Naive thymus-derived CD4-positive, alpha-beta T cell (primary cell): Measurements from ENCODE around the gene SHISA5. TPM values are rescaled to one million over a fixed set of nuclear protein-coding genes. Genes with fewer than 3 reads are reported as not detected.

Source experiments
- ATAC-seq: fragments of 150-1000 bp; cut with Tn5 transposase; 2 replicates; pipeline ENCODE4 v1.10.0; 2021; ENCODE audit warnings: mild to moderate bottlenecking, moderate library complexity
- CTCF ChIA-PET: fragments of 350-600 bp; sonication (Branson Sonifier 250); formaldehyde crosslinking; loops from one replicate; lab custom pipeline; 2021; ENCODE audit warnings: antibody characterized with exemption; lab: Charles Lee
- POLR2A ChIA-PET: fragments of 350-600 bp; sonication (Branson Sonifier 250); formaldehyde crosslinking; loops from one replicate; lab custom pipeline; 2021; ENCODE audit warnings: antibody characterized with exemption, inconsistent platforms; lab: Charles Lee
- DNase-seq, 9 donors: peaks; one replicate each; pipeline versions ENCODE4 v3.0.0 to v3.0.0-alpha.2; 2020 to 2022; ENCODE audit warnings: mixed read lengths in 1 of 9
- H3K27ac ChIP-seq: one replicate; pipeline ENCODE4 v1.7.0; 2013; ENCODE audit warnings: mild to moderate bottlenecking, low read depth, low read length, moderate library complexity
- H3K27me3 ChIP-seq, 2 donors: one replicate each; pipeline ENCODE4 v1.7.0; 2013; ENCODE audit warnings: low read length in 2 of 2, mild to moderate bottlenecking in 2 of 2, moderate library complexity in 2 of 2; ENCODE audit not compliant: control insufficient read depth in 2 of 2, insufficient read depth in 2 of 2
- H3K36me3 ChIP-seq, 3 experiments: 1 replicate in 2 of 3; 2 replicates in 1 of 3; pipeline ENCODE4 v1.7.0; 2013; ENCODE audit warnings: low read length in 3 of 3, mild to moderate bottlenecking in 3 of 3, moderate library complexity in 1 of 3; ENCODE audit not compliant: insufficient read depth in 3 of 3, control insufficient read depth in 2 of 3
- H3K4me1 ChIP-seq, 2 donors: one replicate each; pipeline ENCODE4 v1.7.0; 2013; ENCODE audit warnings: low read length in 2 of 2, mild to moderate bottlenecking in 2 of 2, moderate library complexity in 1 of 2; ENCODE audit not compliant: control insufficient read depth in 2 of 2, insufficient read depth in 2 of 2
- H3K4me3 ChIP-seq: 2 replicates; pipeline ENCODE4 v1.7.0; 2013; ENCODE audit warnings: mild to moderate bottlenecking, low read length
- H3K9me3 ChIP-seq, 3 experiments: 1 replicate in 2 of 3; 2 replicates in 1 of 3; pipeline ENCODE4 v1.7.0; 2013; ENCODE audit warnings: low read length in 3 of 3; ENCODE audit not compliant: control insufficient read depth in 2 of 3
- H3K27ac Mint-ChIP-seq, 9 donors: one replicate each; pipeline ENCODE4 v1.8.0; 2020 to 2022; ENCODE audit warnings: mixed read lengths in 9 of 9, mild to moderate bottlenecking in 8 of 9, moderate library complexity in 5 of 9, inconsistent platforms in 2 of 9
- H3K27me3 Mint-ChIP-seq, 5 donors: one replicate each; pipeline ENCODE4 v1.8.0; 2021 to 2022; ENCODE audit warnings: mixed read lengths in 5 of 5, mild to moderate bottlenecking in 1 of 5
- H3K36me3 Mint-ChIP-seq, 5 donors: one replicate each; pipeline ENCODE4 v1.8.0; 2020 to 2022; ENCODE audit warnings: mixed read lengths in 5 of 5, mild to moderate bottlenecking in 3 of 5, inconsistent platforms in 1 of 5
- H3K4me1 Mint-ChIP-seq, 7 donors: one replicate each; pipeline ENCODE4 v1.8.0; 2020 to 2022; ENCODE audit warnings: mixed read lengths in 7 of 7, mild to moderate bottlenecking in 3 of 7, inconsistent platforms in 1 of 7
- H3K4me3 Mint-ChIP-seq, 10 donors: one replicate each; pipeline ENCODE4 v1.8.0; 2020 to 2022; ENCODE audit warnings: mild to moderate bottlenecking in 10 of 10, mixed read lengths in 10 of 10, moderate library complexity in 6 of 10, inconsistent platforms in 2 of 10
- H3K9me3 Mint-ChIP-seq, 11 donors: one replicate each; pipeline ENCODE4 v1.8.0; 2020 to 2022; ENCODE audit warnings: mixed read lengths in 11 of 11, mild to moderate bottlenecking in 4 of 11, inconsistent platforms in 1 of 11, moderate library complexity in 1 of 11
- intact Hi-C, 2 donors: fragments of 100-400 bp; cut with micrococcal nuclease; formaldehyde crosslinking; loops; one replicate each; pipeline ENCODE4 v1.15.1; 2023
- polyA plus RNA-seq, 2 donors: library from polyadenylated mRNA; unstranded; fragments of 300-500 nt; fragmentation: Illumina TruSeq; gene quantifications; one replicate each; pipeline ENCODE4 v1.2.3, GENCODE V29; 2021
- total RNA-seq, 6 experiments: library from RNA in 5 of 6; stranded (reverse) in 5 of 6; gene quantifications; 1 replicate in 5 of 6; 2 replicates in 1 of 6; pipeline ENCODE4 v1.2.3 and lab custom pipeline; 2021 to 2026

Gene SHISA5
- total and polyA plus RNA-seq, 7 experiments from 2014 or later = 147 to 383 (median 191) TPM

GRCh38 chr3:48472673-48472922 lies 31.4 kb downstream of the SHISA5 start:
- Histone ChIP-seq H3K27ac (peak overlapping the region; percentile 95), H3K27me3 (no peaks in the 10 kb centered on the region), H3K4me3 (peak overlapping the region; percentile 92), H3K36me3 (peaks cover 0 to 28% (median 3%) of the 10 kb centered on the region in 3 experiments), H3K9me3 (no peaks in the 10 kb centered on the region), H3K4me1 (peaks cover 46 to 54% of the 10 kb centered on the region in 2 donors)
- intact Hi-C loops = loop anchor here (2.0 to 10.0 kb wide), 3 partner anchors 84 to 1822 kb away; partner anchors contain the start of genes HYAL3 (in 1 of the 2), IFRD2 (in 1 of the 2), NAA80 (in 1 of the 2) and PFKFB4 (in 1 of the 2)
- H3K36me3 Mint-ChIP-seq = peaks cover 0 to 32% (median 9%) of the 10 kb centered on the region in 5 donors
- ChIA-PET POLR2A (interaction anchor here (0.7 to 3.9 kb wide), 21 partner anchors 9 to 85 kb away, joined by 3 to 28 read pairs (median 5); partner anchors contain the start of genes ATRIP, CCDC51, SHISA5 and TMA7), CTCF (interaction anchor here (0.6 to 3.3 kb wide), 8 partner anchors 9 to 72 kb away, joined by 3 to 22 read pairs (median 7); no protein-coding TSS in a partner anchor)
- H3K9me3 Mint-ChIP-seq = peaks cover 0 to 2% (median 0%) of the 10 kb centered on the region in 11 donors
- peak overlapping the region; percentile 90 to 100 (median 99) for H3K27ac Mint-ChIP-seq
- ATAC-seq (peak; percentile 15), DNase-seq (no peak)
- peak overlapping the region; percentile 87 to 100 (median 94) for H3K4me3 Mint-ChIP-seq
- H3K4me1 Mint-ChIP-seq = peaks cover 41 to 75% (median 64%) of the 10 kb centered on the region in 7 donors
- H3K27me3 Mint-ChIP-seq = peaks cover 0 to 2% (median 0%) of the 10 kb centered on the region in 5 donors

GRCh38 chr3:48470286-48470685 lies 33.7 kb downstream of the SHISA5 start:
- Histone ChIP-seq H3K27me3 (no peaks in the 10 kb centered on the region), H3K4me3 (no peak overlapping the region), H3K9me3 (no peaks in the 10 kb centered on the region), H3K27ac (peak overlapping the region; percentile 95), H3K36me3 (peaks cover 0 to 34% (median 5%) of the 10 kb centered on the region in 3 experiments), H3K4me1 (peaks cover 61% of the 10 kb centered on the region in 2 donors)
- Mint-ChIP-seq H3K27me3 (peaks cover 0 to 2% (median 0%) of the 10 kb centered on the region in 5 donors), H3K9me3 (peaks cover 0 to 2% (median 0%) of the 10 kb centered on the region in 11 donors), H3K4me1 (peaks cover 41 to 77% (median 73%) of the 10 kb centered on the region in 7 donors), H3K27ac (peak overlapping the region; percentile 65 to 99 (median 90)), H3K4me3 (peak overlapping the region; percentile 69 to 98 (median 80)), H3K36me3 (peaks cover 0 to 45% (median 10%) of the 10 kb centered on the region in 5 donors)
- DNase-seq = no peak
- CTCF ChIA-PET = interaction anchor here (1.2 to 3.3 kb wide), 4 partner anchors 34 to 80 kb away, joined by 4 to 10 read pairs (median 4); no protein-coding TSS in a partner anchor
- no peak for ATAC-seq
- POLR2A ChIA-PET = interaction anchor here (0.6 to 1.7 kb wide), 13 partner anchors 9 to 938 kb away, joined by 3 to 6 read pairs (median 3); partner anchors contain the start of genes ATRIP and SHISA5
- intact Hi-C loops = loop anchor here in 1 of 2 donors (5.0 to 10.0 kb wide), 2 partner anchors 622 to 1825 kb away; partner anchors contain the start of genes HYAL3, IFRD2, NAA80 and QRICH1

- ChIA-PET POLR2A (interaction anchor here (0.5 to 1.7 kb wide), 12 partner anchors 9 to 76 kb away, joined by 3 to 5 read pairs (median 3); partner anchors contain the start of genes ATRIP, CCDC51, SHISA5 and TMA7), CTCF (interaction anchor here (0.6 to 3.3 kb wide), 7 partner anchors 9 to 285 kb away, joined by 3 to 10 read pairs (median 4); partner anchors contain the start of gene ATRIP)
- intact Hi-C loops = loop anchor here in 1 of 2 donors (5.0 kb wide), 1 partner anchor 78 kb away; no protein-coding TSS in a partner anchor
- Histone ChIP-seq H3K27me3 (no peaks in the 10 kb centered on the region), H3K4me1 (peaks cover 63 to 66% of the 10 kb centered on the region in 2 donors), H3K36me3 (peaks cover 0 to 34% (median 5%) of the 10 kb centered on the region in 3 experiments), H3K9me3 (no peaks in the 10 kb centered on the region), H3K4me3 (no peak overlapping the region), H3K27ac (peak overlapping the region; percentile 95)
- peaks cover 0 to 2% (median 0%) of the 10 kb centered on the region in 5 donors for H3K27me3 Mint-ChIP-seq
- peak overlapping the region; percentile 69 to 98 (median 80) for H3K4me3 Mint-ChIP-seq
- ATAC-seq (no peak), DNase-seq (no peak)
- H3K9me3 Mint-ChIP-seq = peaks cover 0 to 2% (median 0%) of the 10 kb centered on the region in 11 donors
- peaks cover 33 to 75% (median 67%) of the 10 kb centered on the region in 7 donors for H3K4me1 Mint-ChIP-seq
- H3K27ac Mint-ChIP-seq = peak overlapping the region; percentile 81 to 99 (median 90)
- peaks cover 0 to 41% (median 10%) of the 10 kb centered on the region in 5 donors for H3K36me3 Mint-ChIP-seq
Observed at GRCh38 chr3:48469046-48469915, 34.7 kb downstream of the SHISA5 start.

GRCh38 chr3:48468329-48468731 lies 35.6 kb downstream of the SHISA5 start:
- H3K36me3 ChIP-seq = peaks cover 0 to 34% (median 5%) of the 10 kb centered on the region in 3 experiments
- Mint-ChIP-seq H3K4me3 (peak overlapping the region; percentile 74 to 98 (median 92)), H3K36me3 (peaks cover 0 to 45% (median 10%) of the 10 kb centered on the region in 5 donors), H3K27me3 (peaks cover 0 to 2% (median 0%) of the 10 kb centered on the region in 5 donors), H3K27ac (peak overlapping the region; percentile 89 to 99 (median 95)), H3K4me1 (peaks cover 28 to 70% (median 60%) of the 10 kb centered on the region in 7 donors), H3K9me3 (peaks cover 0 to 2% (median 0%) of the 10 kb centered on the region in 11 donors)
- peaks cover 57 to 61% of the 10 kb centered on the region in 2 donors for H3K4me1 ChIP-seq
- DNase-seq = no peak
- H3K27ac ChIP-seq = peak overlapping the region; percentile 95
- ChIA-PET POLR2A (interaction anchor here (1.2 to 3.3 kb wide), 2 partner anchors 12 to 29 kb away, joined by 5 to 29 read pairs; partner anchors contain the start of genes CCDC51 and TMA7), CTCF (interaction anchor here (0.6 to 3.3 kb wide), 5 partner anchors 22 to 284 kb away, joined by 3 to 10 read pairs (median 4); partner anchors contain the start of gene ATRIP)
- ATAC-seq = no peak
- intact Hi-C loops = loop anchor here in 1 of 2 donors (5.0 kb wide), 1 partner anchor 79 kb away; no protein-coding TSS in a partner anchor
- no peaks in the 10 kb centered on the region for H3K9me3 ChIP-seq
- no peak overlapping the region for H3K4me3 ChIP-seq
- no peaks in the 10 kb centered on the region for H3K27me3 ChIP-seq

GRCh38 chr3:48467473-48468267 lies 36.3 kb downstream of the SHISA5 start:
- H3K4me3 ChIP-seq = peak overlapping the region; percentile 87
- no peaks in the 10 kb centered on the region for H3K27me3 Mint-ChIP-seq
- peaks cover 54 to 58% of the 10 kb centered on the region in 2 donors for H3K4me1 ChIP-seq
- H3K4me3 Mint-ChIP-seq = peak overlapping the region; percentile 87 to 98 (median 91)
- no peaks in the 10 kb centered on the region for H3K27me3 ChIP-seq
- DNase-seq = no peak
- H3K36me3 ChIP-seq = peaks cover 0 to 34% (median 5%) of the 10 kb centered on the region in 3 experiments
- H3K9me3 ChIP-seq = no peaks in the 10 kb centered on the region
- ChIA-PET POLR2A (interaction anchor here (0.6 to 3.3 kb wide), 12 partner anchors 9 to 89 kb away, joined by 3 to 29 read pairs (median 9); partner anchors contain the start of genes ATRIP, CCDC51, PFKFB4 and SHISA5), CTCF (interaction anchor here (0.7 to 3.3 kb wide), 6 partner anchors 10 to 40 kb away, joined by 3 to 10 read pairs (median 4); partner anchors contain the start of gene ATRIP)
- H3K36me3 Mint-ChIP-seq = peaks cover 0 to 42% (median 10%) of the 10 kb centered on the region in 5 donors
- no peaks in the 10 kb centered on the region for H3K9me3 Mint-ChIP-seq
- intact Hi-C loops = loop anchor here in 1 of 2 donors (2.0 to 5.0 kb wide), 2 partner anchors 67 to 80 kb away; no protein-coding TSS in a partner anchor
- ATAC-seq = no peak
- peaks cover 22 to 63% (median 53%) of the 10 kb centered on the region in 7 donors for H3K4me1 Mint-ChIP-seq
- peak overlapping the region; percentile 95 for H3K27ac ChIP-seq
- peak overlapping the region; percentile 89 to 99 (median 95) for H3K27ac Mint-ChIP-seq
